Natural killer cell treated with Interleukin-12 subunit alpha and Interleukin-12 subunit beta and Interleukin-15 and Interleukin-18, amount 100 ng/mL, for 72 hours (primary cell): Measurements from ENCODE around the gene BRCC3. TPM values are rescaled to one million over a fixed set of nuclear protein-coding genes. Genes with fewer than 3 reads are reported as not detected.

Experiments
- ATAC-seq, 2 donors: fragments of 150-1000 bp; cut with Tn5 transposase in 1 of 2; sonication (Bioruptor Pico), chemical (Tn5 transposase) in 1 of 2; 2 replicates each; pipeline ENCODE4 v1.10.0; 2021
- DNase-seq: peaks from one replicate; pipeline ENCODE4 v3.0.0; 2022; ENCODE audit warnings: low spot score
- H3K27ac Mint-ChIP-seq, 2 donors: 1 replicate in 1 of 2; 2 replicates in 1 of 2; pipeline ENCODE4 v1.8.0; 2022; ENCODE audit warnings: mixed read lengths in 2 of 2, mild to moderate bottlenecking in 1 of 2, moderate library complexity in 1 of 2
- H3K27me3 Mint-ChIP-seq, 2 donors: 1 replicate in 1 of 2; 2 replicates in 1 of 2; pipeline ENCODE4 v1.8.0; 2022; ENCODE audit warnings: mixed read lengths in 2 of 2
- H3K36me3 Mint-ChIP-seq: one replicate; pipeline ENCODE4 v1.8.0; 2022; ENCODE audit warnings: mixed read lengths
- H3K4me1 Mint-ChIP-seq, 2 donors: 1 replicate in 1 of 2; 2 replicates in 1 of 2; pipeline ENCODE4 v1.8.0; 2022; ENCODE audit warnings: low read depth in 2 of 2, mixed read lengths in 2 of 2, mild to moderate bottlenecking in 1 of 2
- H3K4me3 Mint-ChIP-seq: one replicate; pipeline ENCODE4 v1.8.0; 2022; ENCODE audit warnings: mixed read lengths
- H3K9me3 Mint-ChIP-seq: 2 replicates; pipeline ENCODE4 v1.8.0; 2022; ENCODE audit warnings: mixed read lengths
- total RNA-seq, 2 donors: library from RNA; stranded (reverse); gene quantifications; one replicate each; pipeline ENCODE4 v1.2.3, GENCODE V29; 2022

Gene BRCC3
- total RNA-seq, 2 donors from 2014 or later = 34.5 to 36.1 TPM

DNA sequence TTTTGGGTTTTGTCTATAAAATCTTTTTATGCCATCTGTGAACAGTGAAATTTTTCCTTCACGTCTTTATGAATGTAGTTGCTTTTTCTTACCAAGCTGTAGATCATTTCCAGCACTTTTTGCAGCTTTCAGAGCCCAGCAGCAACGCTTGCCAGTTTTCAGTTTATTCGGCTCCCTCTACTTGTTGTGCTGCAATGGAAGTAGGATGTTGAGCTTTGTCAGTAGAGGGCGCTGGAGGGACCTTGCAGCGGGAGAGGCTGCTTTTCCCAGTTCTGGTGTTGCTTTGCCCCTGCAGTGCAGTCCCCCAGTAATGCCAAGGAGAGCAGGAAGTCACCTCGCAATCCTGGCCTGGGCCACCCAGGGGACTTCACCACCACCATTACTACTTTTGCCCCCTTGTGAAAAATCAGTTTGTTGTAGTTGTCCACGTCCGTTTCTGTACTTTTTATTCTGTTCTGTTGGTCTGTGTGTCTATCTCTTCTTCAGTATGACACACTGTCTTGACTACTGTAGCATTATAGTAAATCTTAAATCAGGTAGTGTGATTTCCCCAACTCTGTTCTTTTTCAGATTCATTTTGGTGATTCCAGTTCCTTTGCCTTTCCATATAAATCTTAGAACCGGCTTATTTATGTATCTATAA lies 22.2 kb upstream of the BRCC3 start:
- peak; percentile 61 for DNase-seq
- Mint-ChIP-seq H3K27ac (no peak overlapping the region), H3K27me3 (peaks cover 0 to 3% of the 10 kb centered on the region in 2 donors), H3K4me3 (no peak overlapping the region), H3K4me1 (peaks cover 3 to 20% of the 10 kb centered on the region in 2 donors), H3K9me3 (no peaks in the 10 kb centered on the region), H3K36me3 (peaks cover 5% of the 10 kb centered on the region)
- no peak for ATAC-seq

- DNase-seq (no peak), ATAC-seq (no peak)
- Mint-ChIP-seq H3K9me3 (no peaks in the 10 kb centered on the region), H3K27ac (peak overlapping the region; percentile 1 to 56), H3K36me3 (peaks cover 5% of the 10 kb centered on the region), H3K4me3 (peak overlapping the region; percentile 24), H3K4me1 (peaks cover 11 to 17% of the 10 kb centered on the region in 2 donors), H3K27me3 (peaks cover 0 to 3% of the 10 kb centered on the region in 2 donors)
Measured at GRCh38 chrX:155052738-155053498, 18.4 kb upstream of the BRCC3 start.

- peak overlapping the region; percentile 1 to 56 for H3K27ac Mint-ChIP-seq
- peaks cover 11 to 13% of the 10 kb centered on the region in 2 donors for H3K4me1 Mint-ChIP-seq
Measured at GRCh38 chrX:155053656-155054055, 17.7 kb upstream of the BRCC3 start.

GRCh38 chrX:155054255-155054654 lies 17.1 kb upstream of the BRCC3 start:
- ATAC-seq (no peak), DNase-seq (no peak)
- Mint-ChIP-seq H3K4me3 (no peak overlapping the region), H3K36me3 (peaks cover 5% of the 10 kb centered on the region), H3K27me3 (peaks cover 0 to 3% of the 10 kb centered on the region in 2 donors), H3K9me3 (no peaks in the 10 kb centered on the region), H3K4me1 (peaks cover 9 to 11% of the 10 kb centered on the region in 2 donors), H3K27ac (no peak overlapping the region)

More at GRCh38 chrX:155053656-155054055, 17.7 kb upstream of the BRCC3 start:
- peaks cover 5% of the 10 kb centered on the region for H3K36me3 Mint-ChIP-seq
- DNase-seq (no peak), ATAC-seq (no peak)
- peak overlapping the region; percentile 24 for H3K4me3 Mint-ChIP-seq
- no peaks in the 10 kb centered on the region for H3K9me3 Mint-ChIP-seq
- peaks cover 0 to 3% of the 10 kb centered on the region in 2 donors for H3K27me3 Mint-ChIP-seq

DNA sequence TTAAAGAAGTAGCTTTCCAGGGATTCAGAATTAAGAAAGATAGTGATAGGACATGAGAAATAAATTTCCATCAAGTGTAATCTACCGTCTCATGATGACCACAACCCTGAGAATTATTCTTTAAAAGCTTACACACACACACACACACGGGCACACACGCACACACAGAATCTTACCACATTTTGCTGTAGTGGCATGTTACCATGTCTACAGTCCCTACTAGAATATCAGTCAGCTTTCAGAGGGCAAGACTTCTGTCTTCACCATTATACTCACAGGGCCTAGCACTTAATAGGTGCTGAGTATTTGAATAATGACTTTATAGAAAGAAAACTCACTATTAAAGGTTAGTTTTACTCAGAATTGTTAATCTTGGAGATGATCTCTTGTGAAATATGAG lies 15.8 kb upstream of the BRCC3 start:
- ATAC-seq (no peak), DNase-seq (no peak)
- Mint-ChIP-seq H3K36me3 (peaks cover 5% of the 10 kb centered on the region), H3K4me3 (no peak overlapping the region), H3K4me1 (peaks cover 9 to 11% of the 10 kb centered on the region in 2 donors), H3K9me3 (no peaks in the 10 kb centered on the region), H3K27me3 (no peaks in the 10 kb centered on the region), H3K27ac (no peak overlapping the region)

DNA sequence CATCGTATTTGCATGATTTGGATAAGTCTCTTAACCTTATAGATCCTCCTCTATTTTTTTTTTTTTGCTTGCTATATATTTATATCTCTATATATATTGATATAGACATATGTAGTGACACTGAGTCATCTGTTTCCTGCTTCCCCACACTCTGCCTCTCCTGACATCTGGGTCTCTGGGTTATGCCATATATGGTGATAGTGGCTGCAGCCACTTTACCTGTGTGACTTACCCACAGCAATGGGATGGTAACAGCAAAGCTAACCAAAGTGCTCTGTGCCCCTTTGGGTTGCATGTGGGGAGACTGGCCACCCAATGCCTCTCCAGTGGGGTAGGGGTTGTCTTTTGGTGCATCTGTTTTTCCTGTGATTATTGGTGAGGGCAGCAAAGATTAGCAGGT lies 14.8 kb upstream of the BRCC3 start:
- Mint-ChIP-seq H3K9me3 (no peaks in the 10 kb centered on the region), H3K27me3 (no peaks in the 10 kb centered on the region), H3K36me3 (peaks cover 4% of the 10 kb centered on the region), H3K4me3 (no peak overlapping the region), H3K27ac (no peak overlapping the region), H3K4me1 (peaks cover 9 to 11% of the 10 kb centered on the region in 2 donors)
- no peak for DNase-seq
- ATAC-seq = peak; percentile 26 to 46

DNA sequence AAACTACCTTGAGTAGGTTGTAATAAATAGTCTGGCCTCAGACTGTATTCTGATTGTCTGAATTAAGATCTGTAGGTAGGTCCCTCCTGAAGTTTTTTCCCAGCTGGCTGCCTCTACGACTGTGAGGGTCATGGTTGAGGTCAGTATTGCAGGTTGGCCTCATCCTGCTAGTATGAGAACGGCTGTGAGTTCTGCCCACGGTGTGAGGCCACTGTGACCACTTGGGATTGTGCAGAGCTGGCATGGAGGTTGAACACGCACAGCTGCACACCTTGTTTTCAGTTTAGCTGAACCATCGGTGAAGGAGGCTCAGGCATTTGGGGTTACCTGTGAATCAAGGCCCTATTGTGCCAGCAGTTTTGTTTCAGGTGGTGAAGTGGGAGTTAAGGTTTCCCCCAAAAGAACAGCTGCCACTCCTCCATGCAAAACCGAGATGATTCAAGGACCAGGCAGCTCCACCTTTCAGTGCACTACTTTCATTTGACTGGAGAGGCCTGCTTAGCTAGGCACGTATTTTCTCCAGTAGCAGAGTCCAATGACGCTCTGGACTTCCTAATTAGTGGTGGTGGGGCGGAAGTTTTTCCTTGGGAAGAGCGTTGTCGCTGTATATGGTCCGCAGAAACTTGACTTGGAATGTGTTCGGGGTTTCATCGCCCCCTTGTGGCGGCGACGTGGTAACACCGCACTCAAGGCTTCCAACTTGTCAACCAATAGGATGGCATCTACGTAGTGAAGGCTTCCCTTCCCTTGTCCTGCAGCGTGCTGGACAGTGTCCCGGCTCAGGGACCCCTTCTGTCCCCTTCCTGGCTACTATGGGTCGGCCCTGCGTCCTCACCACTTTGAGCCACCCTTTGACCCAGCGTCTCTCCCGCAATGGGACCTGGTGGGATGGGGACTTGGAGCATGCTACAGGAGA lies 14.2 kb upstream of the BRCC3 start:
- ATAC-seq (peak; percentile 71 to 83), DNase-seq (peak; percentile 66)
- Mint-ChIP-seq H3K27ac (peak overlapping the region in 1 of 2 donors; percentile 33), H3K4me3 (peak overlapping the region; percentile 52), H3K36me3 (no peaks in the 10 kb centered on the region), H3K9me3 (no peaks in the 10 kb centered on the region), H3K27me3 (no peaks in the 10 kb centered on the region), H3K4me1 (peaks cover 9 to 11% of the 10 kb centered on the region in 2 donors)

GRCh38 chrX:155061760-155062159 lies 9.5 kb upstream of the BRCC3 start:
- ATAC-seq (no peak), DNase-seq (no peak)
- Mint-ChIP-seq H3K36me3 (no peaks in the 10 kb centered on the region), H3K4me3 (no peak overlapping the region), H3K4me1 (peaks cover 0 to 7% of the 10 kb centered on the region in 2 donors), H3K27me3 (no peaks in the 10 kb centered on the region), H3K9me3 (no peaks in the 10 kb centered on the region), H3K27ac (no peak overlapping the region)

- DNase-seq (no peak), ATAC-seq (no peak)
- Mint-ChIP-seq H3K27me3 (peaks cover 0 to 4% of the 10 kb centered on the region in 2 donors), H3K36me3 (no peaks in the 10 kb centered on the region), H3K4me1 (peaks cover 8 to 11% of the 10 kb centered on the region in 2 donors), H3K4me3 (no peak overlapping the region), H3K27ac (no peak overlapping the region), H3K9me3 (no peaks in the 10 kb centered on the region)
Measured at GRCh38 chrX:155065035-155065734, 6.1 kb upstream of the BRCC3 start.

DNA sequence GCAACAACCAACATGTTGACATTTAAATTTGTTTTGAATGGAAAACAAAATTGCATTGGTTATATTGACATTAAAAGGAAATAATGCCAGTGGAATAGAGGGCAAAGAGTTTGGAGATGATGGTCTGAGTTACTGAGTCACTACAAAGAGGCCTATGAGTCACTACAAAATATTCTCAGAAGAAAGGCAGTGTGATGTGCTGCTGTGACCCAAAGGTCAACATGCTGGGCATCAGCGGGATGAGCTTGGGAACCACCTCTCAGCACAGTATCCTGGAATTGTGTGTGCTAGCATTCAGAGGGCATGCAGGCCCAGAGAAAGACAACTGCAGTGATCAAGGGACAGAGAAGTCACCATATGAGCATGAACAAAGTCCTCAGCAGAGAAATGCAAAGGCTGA lies 3.1 kb upstream of the BRCC3 start:
- DNase-seq (no peak), ATAC-seq (no peak)
- Mint-ChIP-seq H3K9me3 (no peaks in the 10 kb centered on the region), H3K27me3 (peaks cover 0 to 4% of the 10 kb centered on the region in 2 donors), H3K4me3 (no peak overlapping the region), H3K36me3 (no peaks in the 10 kb centered on the region), H3K27ac (no peak overlapping the region), H3K4me1 (peaks cover 13 to 17% of the 10 kb centered on the region in 2 donors)

DNA sequence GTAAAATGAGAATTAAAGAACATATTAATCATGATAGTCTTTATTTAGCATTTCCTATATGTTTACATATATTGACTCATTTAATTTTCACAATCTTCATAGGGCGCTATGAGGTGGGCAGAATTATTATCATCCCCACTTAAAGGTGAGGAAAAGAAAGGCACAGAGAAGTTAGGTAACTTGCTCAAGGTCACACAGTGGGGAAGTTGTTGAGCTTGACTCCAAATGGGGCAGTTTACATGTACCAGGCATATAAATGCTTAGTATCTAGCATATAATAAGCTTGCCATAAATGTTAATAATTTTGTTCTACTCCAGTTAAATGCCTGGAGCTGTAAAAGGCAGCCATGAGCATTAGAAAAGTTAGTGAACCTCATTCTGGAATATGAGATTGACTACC lies 1.9 kb upstream of the BRCC3 start:
- ATAC-seq (no peak), DNase-seq (no peak)
- Mint-ChIP-seq H3K27ac (peak overlapping the region; percentile 71 to 82), H3K4me3 (peak overlapping the region; percentile 87), H3K36me3 (peaks cover 12% of the 10 kb centered on the region), H3K27me3 (peaks cover 0 to 6% of the 10 kb centered on the region in 2 donors), H3K4me1 (peaks cover 23 to 29% of the 10 kb centered on the region in 2 donors), H3K9me3 (no peaks in the 10 kb centered on the region)

- DNase-seq (no peak), ATAC-seq (no peak)
- Mint-ChIP-seq H3K4me1 (peaks cover 23 to 32% of the 10 kb centered on the region in 2 donors), H3K9me3 (no peaks in the 10 kb centered on the region), H3K27ac (peak overlapping the region; percentile 71 to 82), H3K4me3 (peak overlapping the region; percentile 87), H3K27me3 (peaks cover 0 to 6% of the 10 kb centered on the region in 2 donors), H3K36me3 (peaks cover 15% of the 10 kb centered on the region)
Measured at GRCh38 chrX:155070038-155070437, 1.3 kb upstream of the BRCC3 start.

DNA sequence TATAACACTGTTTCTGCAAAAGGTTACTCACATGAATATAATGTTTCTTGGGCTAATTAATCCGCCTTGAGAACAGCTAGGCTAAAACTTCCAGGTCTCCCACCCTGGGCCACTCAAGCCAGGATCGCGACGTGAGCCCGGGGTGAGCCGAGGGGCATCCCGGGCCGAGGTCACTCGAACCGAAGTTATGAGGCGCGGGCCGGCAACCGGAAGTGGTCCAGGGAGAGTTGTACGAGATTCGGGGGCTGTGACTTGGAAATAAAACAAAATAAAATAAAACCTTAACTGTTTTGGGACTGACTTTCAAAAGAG lies 689 bp upstream of the BRCC3 start:
- Mint-ChIP-seq H3K4me3 (peak overlapping the region; percentile 87), H3K4me1 (peaks cover 21 to 38% of the 10 kb centered on the region in 2 donors), H3K36me3 (peaks cover 21% of the 10 kb centered on the region), H3K27ac (peak overlapping the region; percentile 71 to 82), H3K9me3 (no peaks in the 10 kb centered on the region), H3K27me3 (peaks cover 0 to 6% of the 10 kb centered on the region in 2 donors)
- ATAC-seq = peak in 1 of 2 donors; percentile 13
- peak; percentile 62 for DNase-seq
